Raji (cell line): Measurements from ENCODE around the gene EEPD1.

Experiments used
- POLR2A ChIP-seq: IDR thresholded peaks from 2 replicates; pipeline ENCODE4 v1.6.1; 2011; ENCODE audit warnings: low read depth, low read length, control low read depth; ENCODE audit not compliant: insufficient read depth

EEPD1 gene

DNA sequence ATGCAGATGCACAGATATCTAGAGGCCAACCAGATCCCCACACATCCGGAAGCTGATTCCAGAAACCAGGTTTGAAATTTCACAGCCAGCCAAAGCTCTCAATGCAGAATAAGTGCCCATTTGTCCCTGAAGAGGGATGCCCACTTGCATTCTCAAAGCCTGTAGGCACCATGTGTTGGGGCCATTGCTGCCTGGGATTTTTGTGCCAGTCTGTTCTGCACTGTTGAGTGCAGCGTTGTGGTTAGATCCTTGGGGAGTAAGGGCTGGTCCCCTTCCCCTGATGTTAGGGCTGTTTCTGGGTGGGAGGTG is 62.4 kb downstream of the EEPD1 start:
- no peak for TF ChIP-seq POLR2A

GRCh38 chr7:36216063-36216684 is 63.1 kb downstream of the EEPD1 start:
- no peak for TF ChIP-seq POLR2A

DNA sequence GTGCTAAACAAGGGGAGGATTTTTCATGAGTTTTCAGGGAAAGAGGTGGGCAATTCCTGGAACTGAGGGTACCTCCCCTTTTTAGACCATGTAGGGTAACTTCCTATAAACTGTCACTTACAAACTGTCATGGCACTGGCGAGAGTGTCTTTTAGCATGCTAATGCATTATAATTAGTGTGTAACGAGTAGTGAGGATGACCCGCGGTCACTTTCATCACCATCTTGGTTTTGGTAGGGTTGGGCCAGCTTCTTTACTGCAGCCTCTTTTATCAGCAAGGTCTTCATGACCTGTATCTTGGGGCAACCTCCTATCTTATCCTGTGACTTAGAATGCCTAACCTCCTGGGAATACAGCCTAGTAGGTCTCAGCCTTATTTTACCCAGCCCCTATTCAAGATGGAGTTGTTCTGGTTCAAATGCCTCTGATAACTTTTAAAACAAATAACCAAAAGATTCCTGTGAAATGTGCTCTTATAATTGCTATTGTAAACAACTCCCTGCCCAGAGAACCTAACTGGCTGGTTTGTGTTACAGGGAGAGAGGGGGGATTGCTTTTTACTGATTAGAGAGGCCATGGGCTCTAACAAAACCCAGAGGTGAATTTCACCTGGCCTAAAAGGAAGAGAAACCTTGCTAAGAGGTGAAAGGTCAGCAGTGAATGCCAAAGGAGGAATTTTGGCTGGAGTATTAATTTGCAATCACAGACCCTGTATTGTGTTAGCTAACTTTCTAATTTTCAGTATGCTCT is 64.3 kb downstream of the EEPD1 start:
- TF ChIP-seq POLR2A, result no peak

DNA sequence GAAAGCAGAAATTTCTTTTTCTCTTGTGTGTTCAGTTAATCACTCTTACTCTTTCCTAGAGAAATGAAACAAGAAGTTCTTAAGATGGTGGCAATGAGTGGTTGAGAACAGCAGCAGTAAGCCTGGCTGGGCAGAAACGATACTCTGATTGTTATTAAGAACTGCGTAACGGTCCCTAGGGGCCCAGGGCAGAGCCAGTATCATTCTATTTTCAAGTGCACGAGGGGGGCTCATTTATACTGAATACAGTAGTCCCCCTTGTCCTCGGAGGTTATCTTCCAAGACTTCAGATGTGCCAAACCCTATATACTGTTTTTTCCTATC is 64.9 kb downstream of the EEPD1 start:
- no peak for TF ChIP-seq POLR2A

DNA sequence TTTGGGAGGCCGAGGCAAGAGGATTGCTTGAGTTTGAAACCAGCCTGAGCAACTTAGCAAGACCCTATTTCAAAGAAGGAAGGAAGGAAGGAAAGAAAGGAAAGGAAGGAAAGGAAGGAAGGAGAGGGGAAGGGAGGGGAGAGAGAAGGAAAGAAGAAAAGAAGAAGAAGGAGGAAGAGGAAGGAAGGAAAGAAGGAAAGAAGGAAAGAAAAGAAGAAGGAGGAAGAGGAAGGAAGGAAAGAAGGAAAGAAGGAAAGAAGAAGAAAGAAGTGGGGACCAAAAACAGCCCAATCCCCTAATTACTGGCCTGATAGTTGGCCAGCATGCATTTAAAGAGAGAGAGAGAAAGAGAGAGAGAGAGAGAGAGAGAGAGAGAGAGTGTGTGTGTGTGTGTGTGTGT is 66.4 kb downstream of the EEPD1 start:
- no peak for TF ChIP-seq POLR2A

- TF ChIP-seq POLR2A, result no peak
These were observed 70.8 kb downstream of the EEPD1 start for GRCh38 chr7:36223851-36224250.

DNA sequence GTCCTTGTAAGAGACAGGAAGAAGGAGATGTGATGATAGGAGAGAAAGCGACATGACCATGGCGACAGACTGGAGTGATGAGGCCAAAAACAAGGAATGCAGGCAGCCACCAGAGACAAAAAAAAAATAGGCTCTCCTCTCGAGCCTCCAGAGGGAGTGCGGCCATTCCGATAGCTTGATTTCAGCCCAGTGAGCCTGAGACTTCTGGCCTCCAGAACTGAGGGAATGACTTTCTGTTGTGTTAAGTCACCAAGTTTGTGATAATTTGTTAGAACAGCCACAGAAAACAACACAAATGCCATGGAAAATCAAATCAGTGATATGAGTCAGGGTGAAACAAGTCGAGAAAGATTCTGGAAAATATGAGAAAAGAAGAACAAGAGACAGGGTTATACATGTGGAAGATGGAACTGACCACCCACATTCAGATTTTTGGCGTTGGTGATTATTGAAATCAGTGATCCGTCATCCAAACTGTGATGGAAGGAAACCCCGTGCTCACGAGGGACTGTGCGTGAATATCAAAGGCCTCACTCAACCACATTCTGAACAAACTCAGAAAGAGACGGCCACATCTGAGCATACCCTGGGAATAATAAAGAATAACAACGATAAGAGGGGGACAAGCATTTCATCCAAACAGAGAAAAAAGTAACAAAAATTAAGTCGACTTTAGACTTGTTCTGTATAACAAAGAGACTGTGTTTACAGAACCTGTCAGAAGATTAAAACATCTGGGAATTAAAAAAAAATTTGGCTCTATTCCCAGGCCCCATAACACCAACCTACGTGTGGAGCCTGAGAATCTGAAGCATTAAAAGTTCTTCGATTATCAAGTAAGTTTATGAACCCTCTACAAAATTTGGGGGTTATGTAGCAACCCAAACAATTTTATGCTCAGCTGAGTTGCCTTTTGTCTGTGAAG is 72.1 kb downstream of the EEPD1 start:
- TF ChIP-seq POLR2A, result no peak

- no peak for TF ChIP-seq POLR2A
These were observed 73.1 kb downstream of the EEPD1 start for GRCh38 chr7:36226151-36226550.

DNA sequence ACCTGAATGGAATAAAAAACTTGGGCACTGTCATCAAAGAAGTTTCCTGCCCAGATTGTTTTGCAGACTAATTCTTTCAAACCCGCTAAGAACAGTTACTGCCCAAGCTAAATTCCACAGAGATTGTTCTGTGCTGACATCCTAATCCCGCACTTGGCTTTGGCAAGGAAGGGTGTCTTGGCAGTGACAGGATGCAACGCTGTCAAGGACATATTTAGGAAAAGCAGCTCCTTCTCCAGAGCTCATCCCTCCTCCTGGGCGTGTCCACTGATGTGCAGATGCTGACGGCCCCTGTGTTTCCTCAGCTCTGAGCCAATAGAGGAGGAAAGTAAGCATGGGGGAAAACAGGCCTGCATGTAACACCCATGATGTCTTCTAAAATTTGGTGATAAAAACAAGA is 74.2 kb downstream of the EEPD1 start:
- no peak for TF ChIP-seq POLR2A

- no peak for TF ChIP-seq POLR2A
These were observed 75.0 kb downstream of the EEPD1 start for GRCh38 chr7:36228039-36228438.

DNA sequence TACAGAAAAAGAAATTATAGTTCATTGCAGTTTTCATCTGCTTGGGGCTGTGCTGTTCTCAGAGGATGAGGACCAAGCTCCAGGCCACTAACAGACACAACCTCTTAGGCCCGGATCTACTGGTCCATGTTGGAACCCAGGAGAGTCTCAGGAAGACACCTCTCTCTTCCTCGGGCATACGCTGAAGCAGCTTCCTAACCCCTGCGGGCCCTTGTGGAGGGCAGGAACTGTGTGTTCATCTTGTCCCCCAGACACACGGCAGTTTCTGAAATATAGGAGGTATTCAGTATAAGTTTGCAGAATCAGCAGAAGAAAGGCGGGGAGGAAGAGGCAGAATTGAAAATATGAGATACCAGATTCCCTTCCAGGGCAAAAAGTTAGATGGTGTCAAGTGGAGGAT is 78.4 kb downstream of the EEPD1 start:
- TF ChIP-seq POLR2A, result no peak

- TF ChIP-seq POLR2A, result no peak
These were observed 79.5 kb downstream of the EEPD1 start for GRCh38 chr7:36232555-36232954.

DNA sequence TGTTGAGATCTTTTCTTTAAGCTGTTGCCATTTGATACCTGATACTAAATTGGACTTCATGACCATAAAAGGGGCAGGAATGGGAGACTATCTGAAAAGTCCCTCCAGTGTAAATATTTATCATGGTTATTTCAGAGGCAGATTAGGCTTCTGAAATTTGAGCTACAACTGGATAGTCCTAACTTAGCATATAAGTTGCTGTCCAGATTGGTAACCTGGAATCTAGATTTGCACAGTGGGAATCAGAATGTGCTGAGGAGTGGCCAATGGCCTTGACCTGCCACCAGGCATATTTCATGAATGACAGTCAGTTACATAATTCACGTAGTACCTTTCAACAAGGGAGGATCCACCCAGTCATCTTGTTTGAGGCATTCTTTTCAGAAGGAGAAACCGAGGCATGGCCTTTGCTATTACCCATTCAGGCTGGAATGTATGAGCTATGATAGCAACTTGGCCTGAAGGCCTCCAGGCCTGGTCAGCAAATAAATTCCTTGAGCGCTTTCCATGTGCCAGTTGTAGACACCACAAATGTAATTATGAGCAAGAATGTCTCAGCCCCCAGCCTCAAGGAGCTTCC is 80.0 kb downstream of the EEPD1 start:
- no peak for TF ChIP-seq POLR2A

GRCh38 chr7:36236073-36236472 is 83.0 kb downstream of the EEPD1 start:
- TF ChIP-seq POLR2A, result no peak

DNA sequence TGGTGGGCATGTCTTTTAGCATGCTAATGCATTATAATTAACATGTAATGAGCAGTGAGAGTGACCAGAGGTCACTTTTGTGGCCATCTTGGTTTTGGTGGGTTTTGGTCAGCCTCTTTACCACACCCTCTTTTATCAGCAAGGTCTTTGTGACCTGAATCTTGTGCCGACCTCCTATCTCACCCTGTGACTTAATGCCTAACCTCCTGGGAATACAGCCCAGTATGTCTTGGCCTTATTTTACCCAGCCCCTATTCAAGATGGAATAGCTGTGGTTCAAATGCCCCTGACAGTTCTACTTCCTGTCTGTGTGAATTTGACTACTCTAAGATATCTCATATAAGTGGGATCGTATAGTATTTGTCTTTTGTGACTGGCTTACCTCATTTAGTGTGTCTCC is 85.1 kb downstream of the EEPD1 start:
- no peak for TF ChIP-seq POLR2A

DNA sequence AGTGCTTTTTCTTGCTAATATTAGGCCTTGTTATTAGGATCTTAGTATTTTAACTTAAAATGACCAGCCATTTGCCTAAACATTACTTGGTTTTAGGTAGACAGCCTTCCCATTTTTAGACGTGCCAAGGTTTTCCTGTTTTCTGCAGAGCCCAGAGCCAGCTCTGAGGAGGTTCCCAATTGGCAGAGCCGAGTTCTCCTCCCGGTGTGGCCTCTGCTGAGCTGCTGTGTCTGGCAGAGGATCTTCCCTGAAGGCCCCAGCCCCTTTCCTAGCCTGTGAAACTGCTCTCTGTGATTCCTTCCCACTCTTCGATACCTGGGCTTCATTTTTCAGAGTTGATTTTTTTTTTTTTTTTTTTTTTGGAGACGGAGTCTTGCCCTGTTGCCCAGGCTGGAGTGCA is 91.4 kb downstream of the EEPD1 start:
- TF ChIP-seq POLR2A, result no peak
